ENCODE results near the gene KRTAP12-1.
"Not testable (repeated sequence)": the region's sequence is repeated elsewhere in the genome, so short reads cannot be mapped to it uniquely, and the experiment has no call there.

DNA sequence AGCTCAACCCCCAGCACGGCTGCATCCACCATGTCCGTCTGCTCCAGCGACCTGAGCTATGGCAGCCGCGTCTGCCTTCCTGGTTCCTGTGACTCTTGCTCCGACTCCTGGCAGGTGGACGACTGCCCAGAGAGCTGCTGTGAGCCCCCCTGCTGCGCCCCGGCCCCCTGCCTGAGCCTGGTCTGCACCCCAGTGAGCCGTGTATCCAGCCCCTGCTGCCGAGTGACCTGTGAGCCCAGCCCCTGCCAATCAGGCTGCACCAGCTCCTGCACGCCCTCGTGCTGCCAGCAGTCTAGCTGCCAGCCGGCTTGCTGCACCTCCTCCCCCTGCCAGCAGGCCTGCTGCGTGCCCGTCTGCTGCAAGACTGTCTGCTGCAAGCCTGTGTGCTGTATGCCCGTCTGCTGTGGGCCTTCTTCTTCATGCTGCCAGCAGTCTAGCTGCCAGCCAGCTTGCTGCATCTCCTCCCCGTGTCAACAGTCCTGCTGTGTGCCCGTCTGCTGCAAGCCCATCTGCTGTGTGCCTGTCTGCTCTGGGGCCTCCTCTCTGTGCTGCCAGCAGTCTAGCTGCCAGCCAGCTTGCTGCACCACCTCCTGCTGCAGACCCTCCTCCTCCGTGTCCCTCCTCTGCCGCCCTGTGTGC lies 15.3 kb upstream of the KRTAP12-1 start, which contains the start of gene KRTAP10-12:
- not testable (repeated sequence) for TF ChIP-seq CTCF (IDR thresholded peaks at IDR 0.05; ENCODE audit: extremely low read depth in 1 of 2, insufficient read depth in 1 of 2, low read depth in 1 of 2, low read length in 2 of 2); FOS (IDR thresholded peaks at IDR 0.05; ENCODE audit: borderline replicate concordance, insufficient read depth, low read length); POLR2AphosphoS5 (IDR thresholded peaks at IDR 0.05; ENCODE audit: insufficient read depth, low read depth, low read length); JUN (IDR thresholded peaks at IDR 0.05; ENCODE audit: borderline replicate concordance, insufficient read depth, insufficient read length, low read depth); MAX (IDR thresholded peaks at IDR 0.05; ENCODE audit: insufficient read depth, insufficient read length); EZH2 (IDR thresholded peaks at IDR 0.05; ENCODE audit: borderline replicate concordance, low read depth, low read length, severe bottlenecking); POLR2A (IDR thresholded peaks at IDR 0.05; ENCODE audit: low read depth, low read length); GATA2 (IDR thresholded peaks at IDR 0.05; ENCODE audit: insufficient read depth, insufficient read length, low read depth, low read length)
